H1 (cell line): ENCODE data around the gene PCBD1. TPM values are rescaled to one million over a fixed set of nuclear protein-coding genes. Genes with fewer than 3 reads are reported as not detected.

Experiments
- CTCF ChIA-PET: fragments of 300-600 bp; sonication (Branson Sonifier 250); formaldehyde crosslinking; loops from one replicate; lab custom pipeline; 2021; ENCODE audit not compliant: partially characterized antibody; lab: Charles Lee
- POLR2A ChIA-PET: fragments of 300-600 bp; sonication (Branson Sonifier 250); formaldehyde crosslinking; loops from one replicate; lab custom pipeline; 2021; ENCODE audit warnings: inconsistent platforms; ENCODE audit not compliant: partially characterized antibody; lab: Charles Lee
- DNase-seq, 2 experiments: peaks; one replicate each; pipeline versions ENCODE4 v3.0.0 to v3.0.0-alpha.2; 2010 to 2022; ENCODE audit warnings: low spot score in 2 of 2, low read depth in 1 of 2, mixed read lengths in 1 of 2
- FAIRE-seq: peaks from 2 replicates; lab custom pipeline; 2011; peaks lifted over from hg19 to GRCh38; lab: Jason Lieb, UNC
- H2AFZ ChIP-seq: 2 replicates; pipeline ENCODE4 v1.8.1; 2012; ENCODE audit warnings: low read length, inconsistent platforms
- H2AK5ac ChIP-seq: 2 replicates; pipeline ENCODE4 v1.6.1; 2013; ENCODE audit warnings: low read depth, low read length
- H2BK120ac ChIP-seq: replicated peaks from 2 replicates; pipeline ENCODE3; 2013; ENCODE audit warnings: low read depth, low read length, inconsistent platforms
- H2BK12ac ChIP-seq: 2 replicates; pipeline ENCODE4 v1.6.1; 2013; ENCODE audit warnings: low read depth, low read length
- H2BK15ac ChIP-seq: 2 replicates; pipeline ENCODE4 v1.6.1; 2013; ENCODE audit warnings: low read length
- H2BK20ac ChIP-seq: 2 replicates; pipeline ENCODE4 v1.6.1; 2013; ENCODE audit warnings: low read length
- H2BK5ac ChIP-seq: 2 replicates; pipeline ENCODE4 v1.6.1; 2013; ENCODE audit warnings: low read depth, low read length
- H3K14ac ChIP-seq: 2 replicates; pipeline ENCODE4 v1.6.1; 2013; ENCODE audit warnings: inconsistent platforms; ENCODE audit not compliant: insufficient read length
- H3K18ac ChIP-seq: 2 replicates; pipeline ENCODE4 v1.6.1; 2013; ENCODE audit warnings: low read length; ENCODE audit errors: extremely low read depth
- H3K23ac ChIP-seq: 2 replicates; pipeline ENCODE4 v1.6.1; 2013; ENCODE audit warnings: inconsistent platforms; ENCODE audit not compliant: insufficient read length
- H3K23me2 ChIP-seq: 2 replicates; pipeline ENCODE4 v1.6.1; 2013; ENCODE audit warnings: low read depth, low read length
- H3K27ac ChIP-seq: 2 replicates; pipeline ENCODE4 v1.6.1; 2011; ENCODE audit warnings: low read depth, low read length, inconsistent platforms
- H3K27me3 ChIP-seq, 4 experiments: replicated peaks in 1 of 4; 1 replicate in 1 of 4; 2 replicates in 3 of 4; pipeline versions ENCODE4 v1.6.1 to v1.8.1; 2011 to 2013; ENCODE audit warnings: low read length in 3 of 4, mild to moderate bottlenecking in 3 of 4, inconsistent platforms in 2 of 4, mixed read lengths in 2 of 4, moderate library complexity in 1 of 4; ENCODE audit not compliant: control insufficient read depth in 3 of 4, insufficient read depth in 3 of 4; ENCODE audit errors: extremely low read depth in 1 of 4
- H3K36me3 ChIP-seq, 4 experiments: 2 replicates each; pipeline versions ENCODE4 v1.6.1 to v1.8.1; 2011 to 2013; ENCODE audit warnings: mild to moderate bottlenecking in 4 of 4, low read length in 3 of 4, moderate library complexity in 2 of 4, control low read depth in 1 of 4, inconsistent platforms in 1 of 4; ENCODE audit not compliant: insufficient read depth in 4 of 4, control insufficient read depth in 2 of 4
- H3K4ac ChIP-seq: replicated peaks from 2 replicates; pipeline ENCODE3; 2013; ENCODE audit warnings: low read length, low read depth, mixed read lengths, inconsistent platforms; ENCODE audit not compliant: insufficient read length
- H3K4me1 ChIP-seq, 4 experiments: replicated peaks in 1 of 4; 1 replicate in 1 of 4; 2 replicates in 3 of 4; pipeline versions ENCODE4 v1.6.1 to v1.8.1; 2011 to 2013; ENCODE audit warnings: low read length in 3 of 4, inconsistent platforms in 2 of 4, mixed read lengths in 1 of 4; ENCODE audit not compliant: insufficient read depth in 4 of 4, control insufficient read depth in 3 of 4
- H3K4me2 ChIP-seq, 2 experiments: 2 replicates each; pipeline versions ENCODE4 v1.6.1 to v1.8.1; 2011 to 2013; ENCODE audit warnings: low read depth in 2 of 2, low read length in 2 of 2, control low read depth in 1 of 2, inconsistent platforms in 1 of 2, mild to moderate bottlenecking in 1 of 2; ENCODE audit not compliant: insufficient read depth in 1 of 2
- H3K4me3 ChIP-seq, 4 experiments: fragments of 200-600, 300-600 bp in 1 of 4; sonication (generic), shearing (Covaris generic), sonication (Bioruptor Twin) in 1 of 4; 2 replicates each; pipeline versions ENCODE4 v1.5.1 to v1.8.1; 2011 to 2016; ENCODE audit warnings: low read length in 4 of 4, low read depth in 3 of 4, control low read depth in 2 of 4, inconsistent platforms in 2 of 4, mild to moderate bottlenecking in 2 of 4, mixed read lengths in 1 of 4, moderate library complexity in 1 of 4; ENCODE audit not compliant: insufficient read depth in 2 of 4; ENCODE audit errors: extremely low read depth in 1 of 4
- H3K56ac ChIP-seq: replicated peaks from 2 replicates; pipeline ENCODE3; 2013; ENCODE audit warnings: low read depth, mild to moderate bottlenecking, mixed read lengths, low read length, inconsistent platforms; ENCODE audit not compliant: insufficient read length
- H3K79me1 ChIP-seq: 2 replicates; pipeline ENCODE4 v1.6.1; 2013; ENCODE audit warnings: low read depth, low read length, control low read depth
- H3K79me2 ChIP-seq, 2 experiments: 2 replicates each; pipeline versions ENCODE4 v1.6.1 to v1.8.1; 2012 to 2013; ENCODE audit warnings: low read length in 2 of 2, mild to moderate bottlenecking in 2 of 2, inconsistent platforms in 1 of 2; ENCODE audit not compliant: insufficient read depth in 2 of 2, control insufficient read depth in 1 of 2
- H3K9ac ChIP-seq, 4 experiments: replicated peaks in 1 of 4; 1 replicate in 1 of 4; 2 replicates in 3 of 4; pipeline versions ENCODE4 v1.6.1 to v1.8.1; 2011 to 2013; ENCODE audit warnings: low read depth in 3 of 4, low read length in 3 of 4, control low read depth in 2 of 4, mild to moderate bottlenecking in 2 of 4, moderate library complexity in 2 of 4, inconsistent platforms in 1 of 4; ENCODE audit errors: extremely low read depth in 1 of 4
- H3K9me3 ChIP-seq, 2 experiments: 2 replicates each; pipeline versions ENCODE4 v1.6.1 to v1.8.1; 2012 to 2013; ENCODE audit warnings: mild to moderate bottlenecking in 2 of 2, moderate library complexity in 2 of 2, control low read depth in 1 of 2, inconsistent platforms in 1 of 2, low read depth in 1 of 2, low read length in 1 of 2, mixed read lengths in 1 of 2; ENCODE audit not compliant: insufficient read depth in 2 of 2
- H4K20me1 ChIP-seq, 2 experiments: replicated peaks in 1 of 2; 2 replicates each; pipeline versions ENCODE3 to v1.8.1; 2011 to 2013; ENCODE audit warnings: inconsistent platforms in 2 of 2, low read length in 2 of 2, mild to moderate bottlenecking in 1 of 2; ENCODE audit not compliant: insufficient read depth in 2 of 2, control insufficient read depth in 1 of 2
- H4K5ac ChIP-seq: 2 replicates; pipeline ENCODE4 v1.6.1; 2013; ENCODE audit warnings: low read length, low read depth, mixed read lengths, inconsistent platforms; ENCODE audit not compliant: insufficient read length
- H4K8ac ChIP-seq: 2 replicates; pipeline ENCODE4 v1.8.0; 2013; ENCODE audit warnings: mild to moderate bottlenecking, moderate library complexity, low read length, inconsistent platforms; ENCODE audit not compliant: insufficient read depth; ENCODE audit errors: extremely low read depth
- H4K91ac ChIP-seq: replicated peaks from 2 replicates; pipeline ENCODE3; 2013; ENCODE audit warnings: low read length, mixed read lengths, inconsistent platforms; ENCODE audit not compliant: insufficient read length
- CHD2 ChIP-seq: IDR thresholded peaks from 2 replicates; pipeline ENCODE4 v1.6.1; 2012; ENCODE audit warnings: low read length, improper control_type of control experiment
- EGR1 ChIP-seq: IDR thresholded peaks from 2 replicates; pipeline ENCODE4 v1.6.1; 2011; ENCODE audit warnings: low read depth, low read length, borderline replicate concordance
- GABPA ChIP-seq: IDR thresholded peaks from 2 replicates; pipeline ENCODE4 v1.6.1; 2011; ENCODE audit warnings: mild to moderate bottlenecking, low read length, moderate library complexity, borderline replicate concordance; ENCODE audit not compliant: insufficient read depth
- JUND ChIP-seq: IDR thresholded peaks from 2 replicates; pipeline ENCODE4 v1.6.1; 2011; ENCODE audit warnings: mild to moderate bottlenecking, improper control_type of control experiment, low read length
- RXRA ChIP-seq: IDR thresholded peaks from 2 replicates; pipeline ENCODE4 v1.6.1; 2011; ENCODE audit warnings: low read depth, mild to moderate bottlenecking, low read length, moderate library complexity; ENCODE audit not compliant: insufficient read depth
- SIN3A ChIP-seq, 2 experiments: IDR thresholded peaks in 1 of 2; conservative IDR thresholded peaks in 1 of 2; 2 replicates each; pipeline ENCODE4 v1.6.1; 2011 to 2012; ENCODE audit warnings: low read length in 2 of 2, improper control_type of control experiment in 1 of 2, low read depth in 1 of 2, mild to moderate bottlenecking in 1 of 2
- SRF ChIP-seq: IDR thresholded peaks from 2 replicates; pipeline ENCODE4 v1.6.1; 2011; ENCODE audit warnings: mild to moderate bottlenecking, low read depth, low read length, moderate library complexity
- TBP ChIP-seq: IDR thresholded peaks from 2 replicates; pipeline ENCODE4 v1.6.1; 2011; ENCODE audit warnings: low read depth, low read length, improper control_type of control experiment
- WGBS, 2 experiments: shearing (Covaris generic) in 1 of 2; methylation state at CpG; one replicate each; pipeline versions ENCODE4 v1.1.6 to v1.1.7; 2013 to 2015; ENCODE audit warnings: low lambda C conversion rate in 2 of 2, mixed read lengths in 2 of 2, inconsistent platforms in 1 of 2, low coverage in 1 of 2, missing lambda C conversion rate in 1 of 2; ENCODE audit not compliant: insufficient replicate concordance in 2 of 2, insufficient coverage in 1 of 2, insufficient read length in 1 of 2; ENCODE audit errors: extremely low coverage in 1 of 2, missing lambda C conversion rate in 1 of 2; 5-methylcytosine and 5-hydroxymethylcytosine counted together
- polyA plus RNA-seq, 7 experiments: library from polyadenylated mRNA; depleted of rRNA in 3 of 7; stranded (reverse) in 5 of 7; unstranded in 2 of 7; fragments of >200 nt in 5 of 7; fragments of 200-250 nt in 2 of 7; gene quantifications; 1 replicate in 5 of 7; 2 replicates in 1 of 7; 4 replicates in 1 of 7; pipeline versions ENCODE4 v1.2.1 to v1.2.3, GENCODE V29; 2011 to 2013; ENCODE audit warnings: missing spikeins in 2 of 7, mixed read lengths in 2 of 7
- total RNA-seq: library from RNA; stranded (reverse); fragmentation: NEBNext Ultra II Directional; extraction: Animal tissue kit (Norgen Biotek cat#: 25700); gene quantifications from 2 replicates; pipeline ENCODE4 v1.2.1, GENCODE V29; 2021
- TF ChIP-seq, protein P1 (sequence below), 3 experiments: IDR thresholded peaks; 1 replicate in 2 of 3; 2 replicates in 1 of 3; pipeline versions ENCODE4 v1.5.1 to v1.6.1; 2011; ENCODE audit warnings: low read length in 3 of 3, mild to moderate bottlenecking in 3 of 3, inconsistent platforms in 2 of 3, low read depth in 1 of 3, moderate library complexity in 1 of 3; ENCODE audit not compliant: insufficient read depth in 1 of 3; ENCODE audit errors: control extremely low read depth in 1 of 3

The PCBD1 gene
- total and polyA plus RNA-seq, 2 of the 8 experiments (the other 6 are each of a cell fraction or from before 2014, with no cell fraction given): 46.5 to 55.0 TPM

GRCh38 chr10:70851597-70852475 lies 36.5 kb downstream of the PCBD1 start:
- POLR2A ChIA-PET: no interaction called here
- WGBS, 2 experiments: 91% methylated on average over 5 of the region's 5 CpGs; no CpG with 5 or more reads in 1 of the 2 experiments
- Histone ChIP-seq H2BK12ac (no peak overlapping the region), H3K79me2 (no peaks in the 10 kb centered on the region), H3K79me1 (no peaks in the 10 kb centered on the region; the same call in 1 of the 2 replicates), H3K36me3 (peaks cover 2 to 36% (median 21%) of the 10 kb centered on the region in 4 experiments; a peak in 7 of 8 replicates), H3K27ac (no peak overlapping the region), H3K23ac (no peak overlapping the region), H2BK20ac (no peak overlapping the region), H2AFZ (no peak overlapping the region), H3K18ac (no peak overlapping the region), H3K9ac (no peak overlapping the region), H3K9me3 (no peaks in the 10 kb centered on the region), H2BK120ac (no peak overlapping the region), H4K5ac (no peak overlapping the region), H2AK5ac (no peak overlapping the region), H2BK15ac (no peak overlapping the region), H3K23me2 (no peaks in the 10 kb centered on the region), H4K20me1 (peaks cover 2 to 3% of the 10 kb centered on the region in 2 experiments), H3K4ac (no peak overlapping the region), H3K27me3 (no peaks in the 10 kb centered on the region), H4K91ac (no peak overlapping the region), H4K8ac (no peak overlapping the region), H3K56ac (no peak overlapping the region), H3K4me3 (no peak overlapping the region), H3K4me1 (no peaks in the 10 kb centered on the region), H3K4me2 (no peak overlapping the region), H3K14ac (no peak overlapping the region), H2BK5ac (no peak overlapping the region)
- TF ChIP-seq JUND: no peak
- no peak for TF ChIP-seq RXRA
- TF ChIP-seq EGR1: no peak
- TF ChIP-seq CHD2: no peak
- no peak for TF ChIP-seq SRF
- TF ChIP-seq GABPA: no peak
- no peak for TF ChIP-seq TBP
- TF ChIP-seq SIN3A (conservative IDR thresholded peaks at IDR 0.05 in 1 of 2, IDR thresholded peaks at IDR 0.05 in 1 of 2; ENCODE audit: low read depth in 1 of 2, low read length in 2 of 2): no peak
- TF ChIP-seq, protein P1, sequence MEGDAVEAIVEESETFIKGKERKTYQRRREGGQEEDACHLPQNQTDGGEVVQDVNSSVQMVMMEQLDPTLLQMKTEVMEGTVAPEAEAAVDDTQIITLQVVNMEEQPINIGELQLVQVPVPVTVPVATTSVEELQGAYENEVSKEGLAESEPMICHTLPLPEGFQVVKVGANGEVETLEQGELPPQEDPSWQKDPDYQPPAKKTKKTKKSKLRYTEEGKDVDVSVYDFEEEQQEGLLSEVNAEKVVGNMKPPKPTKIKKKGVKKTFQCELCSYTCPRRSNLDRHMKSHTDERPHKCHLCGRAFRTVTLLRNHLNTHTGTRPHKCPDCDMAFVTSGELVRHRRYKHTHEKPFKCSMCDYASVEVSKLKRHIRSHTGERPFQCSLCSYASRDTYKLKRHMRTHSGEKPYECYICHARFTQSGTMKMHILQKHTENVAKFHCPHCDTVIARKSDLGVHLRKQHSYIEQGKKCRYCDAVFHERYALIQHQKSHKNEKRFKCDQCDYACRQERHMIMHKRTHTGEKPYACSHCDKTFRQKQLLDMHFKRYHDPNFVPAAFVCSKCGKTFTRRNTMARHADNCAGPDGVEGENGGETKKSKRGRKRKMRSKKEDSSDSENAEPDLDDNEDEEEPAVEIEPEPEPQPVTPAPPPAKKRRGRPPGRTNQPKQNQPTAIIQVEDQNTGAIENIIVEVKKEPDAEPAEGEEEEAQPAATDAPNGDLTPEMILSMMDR (IDR thresholded peaks at IDR 0.05; ENCODE audit: control extremely low read depth in 1 of 3, insufficient read depth in 1 of 3, low read depth in 1 of 3, low read length in 3 of 3): no peak
- CTCF ChIA-PET: interaction anchor here (0.8 to 1.2 kb wide), 2 partner anchors 9 to 156 kb away, joined by 3 read pairs; no protein-coding TSS in a partner anchor
- DNase-seq (no peak), FAIRE-seq (no peak)
